ENCODE results near the gene KRTAP1-3. TPM values are rescaled to one million over a fixed set of nuclear protein-coding genes. Genes with fewer than 3 reads are reported as not detected.

KRTAP1-3 gene
- total and polyA plus RNA-seq, 2 of the 4 experiments (the other 2 are of a cell fraction): not detected

DNA sequence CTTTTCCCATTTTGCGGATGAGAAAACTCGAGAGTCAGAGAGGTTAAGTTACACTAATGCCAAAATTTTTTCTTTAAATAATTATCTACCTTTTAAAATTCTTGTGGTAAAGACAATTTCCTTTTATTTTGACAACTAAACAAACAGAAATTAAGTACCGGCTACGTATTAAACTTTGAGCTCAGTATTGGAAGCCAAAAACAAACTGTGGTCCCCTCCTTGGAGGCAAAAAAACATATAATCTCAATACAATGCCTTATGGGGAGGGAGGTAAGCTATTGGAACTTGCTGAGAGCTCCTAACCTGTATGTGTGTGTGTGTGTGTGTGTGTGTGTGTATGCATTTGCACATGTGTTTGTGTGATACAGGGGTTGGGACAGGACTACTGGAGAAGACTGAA is 28.8 kb upstream of the KRTAP1-3 start:
- peak overlapping the region; percentile 98 for H2AK5ac ChIP-seq (ENCODE audit: low read depth, low read length)
- H2BK15ac ChIP-seq (ENCODE audit: low read depth, low read length): peak overlapping the region; percentile 98; the same call in 2 of the 3 replicates
- H3K9me3 ChIP-seq (ENCODE audit: control insufficient read depth, insufficient read depth, low read length): no peaks in the 10 kb centered on the region
- intact Hi-C loops (cut with micrococcal nuclease): loop anchor here (5.0 kb wide), 3 partner anchors 259 to 584 kb away; no protein-coding TSS in a partner anchor
- H4K91ac ChIP-seq (ENCODE audit: insufficient read depth, low read depth, low read length): peak overlapping the region; percentile 98
- H3K4me3 ChIP-seq (ENCODE audit: insufficient read depth, low read depth, low read length): no peak overlapping the region
- ATAC-seq (ENCODE audit: low read depth) (no peak), DNase-seq (no peak)
- peak overlapping the region; percentile 98 for H2BK20ac ChIP-seq (ENCODE audit: low read depth, low read length)
- TF ChIP-seq RFX5 (IDR thresholded peaks at IDR 0.05; ENCODE audit: low read depth, low read length): no peak
- no peak for TF ChIP-seq MAZ (IDR thresholded peaks at IDR 0.05; ENCODE audit: borderline replicate concordance, low read depth, low read length)
- TF ChIP-seq CHD1 (IDR thresholded peaks at IDR 0.05; ENCODE audit: low read depth, low read length): no peak
- TF ChIP-seq RAD21 (IDR thresholded peaks at IDR 0.05; ENCODE audit: low read length): no peak
- no peak for TF ChIP-seq BHLHE40 (IDR thresholded peaks at IDR 0.05; ENCODE audit: low read depth, low read length)
- no peak overlapping the region for H3K27ac ChIP-seq (ENCODE audit: insufficient read depth, low read length)
- H3K4ac ChIP-seq (ENCODE audit: low read depth, low read length): peak overlapping the region; percentile 94
- 0 out of 2 replicates have a peak overlapping the region, but pooled peaks have one; percentile 46 for H3K56ac ChIP-seq (ENCODE audit: extremely low read depth, insufficient read depth, low read length)
- peak overlapping the region; percentile 97 for H2BK120ac ChIP-seq (ENCODE audit: low read depth, low read length)
- no TSS peak for BruUV-seq (replicated peaks)
- no peak overlapping the region for H2AK9ac ChIP-seq (replicated peaks; ENCODE audit: low read depth, low read length, poor library complexity)
- peak overlapping the region; percentile 98 for H2BK5ac ChIP-seq (ENCODE audit: low read depth, low read length, poor library complexity, severe bottlenecking)
- ChIA-PET CTCF (interaction anchor here (0.6 kb wide), 1 partner anchor 491 kb away, joined by 3 read pairs; no protein-coding TSS in a partner anchor), POLR2A (ENCODE audit: unreplicated experiment) (no interaction called here)
- no peak overlapping the region for H3K4me2 ChIP-seq (ENCODE audit: low read depth, low read length)
- H3K23ac ChIP-seq (ENCODE audit: low read depth, low read length): peak overlapping the region; percentile 79; the same call in 1 of the 2 replicates
- dilution Hi-C loops (cut with HindIII; ENCODE audit: low sequenced_read_pairs, unreplicated experiment): no loop called here
- H4K20me1 ChIP-seq (ENCODE audit: insufficient read depth, low read length): no peaks in the 10 kb centered on the region
- no peak overlapping the region for H3K9ac ChIP-seq (ENCODE audit: low read depth, low read length)
- no peaks in the 10 kb centered on the region for H3K27me3 ChIP-seq (ENCODE audit: control insufficient read depth, insufficient read depth, low read length)
- peaks cover 9% of the 10 kb centered on the region for H3K9me1 ChIP-seq (ENCODE audit: insufficient read depth, low read length)
- H2AFZ ChIP-seq (replicated peaks; ENCODE audit: low read length, poor library complexity): no peak overlapping the region
- H3K79me1 ChIP-seq (ENCODE audit: low read depth in 1 of 2, low read length in 2 of 2): no peaks in the 10 kb centered on the region
- no peaks in the 10 kb centered on the region for H3K36me3 ChIP-seq (ENCODE audit: control insufficient read depth, insufficient read depth, low read length)
- H3K14ac ChIP-seq (replicated peaks; ENCODE audit: low read depth, low read length): peak overlapping the region; percentile 88
- H3K4me1 ChIP-seq (ENCODE audit: control insufficient read depth, insufficient read depth, low read length): peaks cover 20% of the 10 kb centered on the region
- H4K8ac ChIP-seq (ENCODE audit: low read depth in 2 of 2, low read length in 2 of 2): peak overlapping the region; percentile 86
- peak overlapping the region; percentile 73; the same call in 1 of the 2 replicates for H4K5ac ChIP-seq (ENCODE audit: low read depth, low read length)
- in situ Hi-C loops (cut with MboI; ENCODE audit: low sequenced_read_pairs): no loop called here
- WGBS, 2 experiments (ENCODE audit: extremely low coverage in 2 of 2, insufficient read length in 1 of 2): no CpG with 5 or more reads among the region's 4 CpGs
- peak overlapping the region; percentile 91; the same call in 1 of the 2 replicates for H3K18ac ChIP-seq (ENCODE audit: low read depth, low read length)

Data from IMR-90 (cell line).